Activated B cell treated with CpG ODN at 0.5 μM for 24 hours (primary cell): ENCODE results near the gene AGGF1. TPM values are rescaled to one million over a fixed set of nuclear protein-coding genes. Genes with fewer than 3 reads are reported as not detected.

ENCODE experiments used
- ATAC-seq: fragments of 200-7000 bp; cut with Tn5 transposase; one replicate; pipeline ENCODE4 v1.10.0; 2021; ENCODE audit warnings: low read depth, mild to moderate bottlenecking, moderate library complexity
- CTCF ChIA-PET: fragments of 350-600 bp; sonication (Branson Sonifier 250); formaldehyde crosslinking; loops from one replicate; lab custom pipeline; 2021; ENCODE audit warnings: antibody characterized with exemption; lab: Charles Lee
- POLR2A ChIA-PET: fragments of 350-600 bp; sonication (Branson Sonifier 250); formaldehyde crosslinking; loops from one replicate; lab custom pipeline; 2021; ENCODE audit warnings: antibody characterized with exemption; lab: Charles Lee
- DNase-seq: peaks from one replicate; pipeline ENCODE4 v3.0.0; 2022
- H3K27ac Mint-ChIP-seq: one replicate; pipeline ENCODE4 v1.8.0; 2020; ENCODE audit warnings: mixed read lengths
- H3K27me3 Mint-ChIP-seq: one replicate; pipeline ENCODE4 v1.8.0; 2021; ENCODE audit warnings: mixed read lengths
- H3K36me3 Mint-ChIP-seq: one replicate; pipeline ENCODE4 v1.8.0; 2021; ENCODE audit warnings: low read depth, mixed read lengths
- H3K4me1 Mint-ChIP-seq: one replicate; pipeline ENCODE4 v1.8.0; 2021; ENCODE audit warnings: mixed read lengths
- H3K4me3 Mint-ChIP-seq: one replicate; pipeline ENCODE4 v1.8.0; 2020; ENCODE audit warnings: mild to moderate bottlenecking, mixed read lengths
- H3K9me3 Mint-ChIP-seq: one replicate; pipeline ENCODE4 v1.8.0; 2020; ENCODE audit warnings: mixed read lengths
- CTCF ChIP-seq: fragments of 200-600 bp; IDR thresholded peaks from one replicate; pipeline ENCODE4 v1.8.0; 2022; ENCODE audit warnings: antibody characterized with exemption, mild to moderate bottlenecking
- intact Hi-C: fragments of 100-400 bp; cut with micrococcal nuclease; formaldehyde crosslinking; loops from one replicate; pipeline ENCODE4 v1.15.1; 2024
- total RNA-seq: library from RNA; stranded (reverse); gene quantifications from 2 replicates; pipeline ENCODE4 v1.2.3, GENCODE V29; 2022

AGGF1 gene
- total RNA-seq, 1 donor from 2014 or later: 26.5 TPM

- no peak for ATAC-seq
- no peak overlapping the region for H3K27ac Mint-ChIP-seq
- DNase-seq: no peak
- H3K36me3 Mint-ChIP-seq: peaks cover 3% of the 10 kb centered on the region
- intact Hi-C loops: no loop called here
- ChIA-PET POLR2A (no interaction called here), CTCF (no interaction called here)
- H3K4me1 Mint-ChIP-seq: peaks cover 1% of the 10 kb centered on the region
- H3K4me3 Mint-ChIP-seq: no peak overlapping the region
- H3K27me3 Mint-ChIP-seq: peaks cover 29% of the 10 kb centered on the region
- peaks cover 7% of the 10 kb centered on the region for H3K9me3 Mint-ChIP-seq
- TF ChIP-seq CTCF: no peak
Observed at GRCh38 chr5:77024490-77024889, 5.7 kb upstream of the AGGF1 start.

DNA sequence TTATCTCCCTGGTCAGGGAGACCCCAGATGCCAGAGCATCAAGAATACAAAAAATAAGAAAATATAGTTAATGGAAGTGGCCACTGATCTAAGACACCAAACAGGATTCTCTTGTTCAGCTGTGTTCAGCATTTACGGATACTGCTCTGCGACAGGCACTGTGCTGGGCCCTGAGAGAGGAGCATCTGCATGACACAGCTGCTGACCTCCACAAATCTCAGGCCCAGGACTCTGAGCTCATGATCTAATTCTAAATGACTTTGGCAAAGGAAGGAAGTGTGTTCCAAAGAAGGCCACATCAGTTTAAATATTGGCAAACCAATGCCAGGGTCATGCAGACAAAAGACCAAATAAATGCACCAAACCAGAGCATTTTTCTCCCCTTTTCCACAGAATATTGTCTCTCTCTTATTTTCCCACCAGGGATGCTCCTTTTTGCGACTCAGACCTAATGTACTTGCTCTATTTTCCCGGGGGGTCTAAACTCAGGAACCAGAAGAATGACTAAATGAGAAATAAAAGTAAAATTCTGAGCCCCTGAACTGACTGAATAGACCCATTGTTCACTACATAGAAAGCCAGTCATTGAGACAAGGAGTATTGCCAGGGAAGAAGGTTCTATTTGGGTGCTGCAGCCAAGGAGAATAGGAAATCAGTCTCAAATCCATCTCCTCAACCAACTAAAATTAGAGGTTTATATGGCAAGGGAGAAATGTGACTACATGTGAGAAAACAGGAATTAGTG, 1.4 kb upstream of the AGGF1 start:
- POLR2A ChIA-PET: no interaction called here
- CTCF ChIA-PET: no interaction called here
- ATAC-seq (no peak), DNase-seq (no peak)
- peak overlapping the region; percentile 55 for H3K4me3 Mint-ChIP-seq
- TF ChIP-seq CTCF: no peak
- intact Hi-C loops: no loop called here
- peaks cover 15% of the 10 kb centered on the region for H3K27me3 Mint-ChIP-seq
- no peak overlapping the region for H3K27ac Mint-ChIP-seq
- peaks cover 7% of the 10 kb centered on the region for H3K9me3 Mint-ChIP-seq
- peaks cover 28% of the 10 kb centered on the region for H3K4me1 Mint-ChIP-seq
- peaks cover 17% of the 10 kb centered on the region for H3K36me3 Mint-ChIP-seq

GRCh38 chr5:77029376-77029885, 773 bp upstream of the AGGF1 start:
- CTCF ChIA-PET: interaction anchor here (1.6 kb wide), 1 partner anchor 463 kb away, joined by 4 read pairs; the partner anchor contains the start of gene WDR41
- DNase-seq (no peak), ATAC-seq (no peak)
- Mint-ChIP-seq H3K36me3 (peaks cover 21% of the 10 kb centered on the region), H3K27me3 (peaks cover 13% of the 10 kb centered on the region), H3K4me1 (peaks cover 28% of the 10 kb centered on the region), H3K4me3 (peak overlapping the region; percentile 99), H3K9me3 (peaks cover 7% of the 10 kb centered on the region), H3K27ac (peak overlapping the region; percentile 89)
- no peak for TF ChIP-seq CTCF
- intact Hi-C loops: no loop called here
- POLR2A ChIA-PET: interaction anchor here (0.5 to 2.2 kb wide), 3 partner anchors 463 to 1331 kb away, joined by 3 to 10 read pairs (median 5); partner anchors contain the start of genes SCAMP1 and WDR41

DNA sequence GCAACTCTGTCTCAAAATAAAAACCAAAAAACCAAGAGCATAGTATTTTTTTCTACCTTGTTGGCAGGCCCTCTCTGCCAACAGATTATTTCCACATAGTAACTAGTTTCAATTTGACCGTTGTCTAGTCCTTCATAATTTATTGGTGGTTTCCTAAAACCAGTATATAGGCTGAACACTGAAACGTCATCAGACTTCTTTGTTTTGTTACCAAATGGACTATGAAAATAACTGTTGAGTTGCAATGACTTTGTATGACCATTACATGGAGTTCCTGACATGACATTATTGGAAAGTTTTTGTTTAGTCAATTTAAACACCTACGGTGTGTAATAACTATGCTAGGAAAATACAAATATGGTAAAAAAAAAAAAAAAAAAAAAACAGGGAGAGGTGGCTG, 1.7 kb downstream of the AGGF1 start:
- CTCF ChIA-PET: no interaction called here
- peaks cover 7% of the 10 kb centered on the region for H3K9me3 Mint-ChIP-seq
- peaks cover 28% of the 10 kb centered on the region for H3K4me1 Mint-ChIP-seq
- no peak for TF ChIP-seq CTCF
- DNase-seq (no peak), ATAC-seq (no peak)
- H3K4me3 Mint-ChIP-seq: peak overlapping the region; percentile 99
- peaks cover 43% of the 10 kb centered on the region for H3K36me3 Mint-ChIP-seq
- intact Hi-C loops: loop anchor here (2.0 to 10.0 kb wide), 3 partner anchors 157 to 743 kb away; partner anchors contain the start of genes IQGAP2 and TBCA
- H3K27me3 Mint-ChIP-seq: no peaks in the 10 kb centered on the region
- POLR2A ChIA-PET: interaction anchor here (0.6 kb wide), 1 partner anchor 1725 kb away, joined by 3 read pairs; no protein-coding TSS in a partner anchor
- no peak overlapping the region for H3K27ac Mint-ChIP-seq

GRCh38 chr5:77032635-77033034, 2.4 kb downstream of the AGGF1 start:
- H3K4me3 Mint-ChIP-seq: no peak overlapping the region
- peaks cover 28% of the 10 kb centered on the region for H3K4me1 Mint-ChIP-seq
- peaks cover 48% of the 10 kb centered on the region for H3K36me3 Mint-ChIP-seq
- DNase-seq (no peak), ATAC-seq (no peak)
- no peaks in the 10 kb centered on the region for H3K27me3 Mint-ChIP-seq
- H3K9me3 Mint-ChIP-seq: peaks cover 7% of the 10 kb centered on the region
- TF ChIP-seq CTCF: no peak
- CTCF ChIA-PET: interaction anchor here (1.3 kb wide), 1 partner anchor 45 kb away, joined by 3 read pairs; no protein-coding TSS in a partner anchor
- intact Hi-C loops: loop anchor here (10.0 kb wide), 2 partner anchors 628 to 742 kb away; partner anchors contain the start of genes IQGAP2 and TBCA
- no peak overlapping the region for H3K27ac Mint-ChIP-seq
- POLR2A ChIA-PET: no interaction called here
